H9 (cell line): ENCODE results near the gene PDXK. TPM values are rescaled to one million over a fixed set of nuclear protein-coding genes. Genes with fewer than 3 reads are reported as not detected.

Experiments used
- DNase-seq: peaks from one replicate; pipeline ENCODE4 v3.0.0-alpha.2; 2017
- H2AFZ ChIP-seq: one replicate; pipeline ENCODE4 v1.6.1; 2013; ENCODE audit warnings: mild to moderate bottlenecking, low read length, control low read depth, moderate library complexity
- H2AK5ac ChIP-seq: 2 replicates; pipeline ENCODE4 v1.6.1; 2013; ENCODE audit warnings: low read length, control low read depth, mixed read lengths; ENCODE audit not compliant: insufficient read length
- H2BK120ac ChIP-seq: one replicate; pipeline ENCODE4 v1.6.1; 2013; ENCODE audit warnings: low read depth, mild to moderate bottlenecking, low read length, control low read depth, inconsistent platforms; ENCODE audit not compliant: poor library complexity, severe bottlenecking
- H2BK12ac ChIP-seq: 2 replicates; pipeline ENCODE4 v1.6.1; 2013; ENCODE audit warnings: low read length, control low read depth, mixed read lengths, low read depth; ENCODE audit not compliant: insufficient read length
- H2BK15ac ChIP-seq: 2 replicates; pipeline ENCODE4 v1.6.1; 2013; ENCODE audit warnings: low read depth, low read length, control low read depth
- H2BK20ac ChIP-seq: one replicate; pipeline ENCODE4 v1.6.1; 2013; ENCODE audit warnings: low read depth, mild to moderate bottlenecking, low read length, control low read depth, inconsistent platforms; ENCODE audit not compliant: poor library complexity, severe bottlenecking
- H2BK5ac ChIP-seq: 2 replicates; pipeline ENCODE4 v1.6.1; 2013; ENCODE audit warnings: low read length, control low read depth, mixed read lengths; ENCODE audit not compliant: insufficient read length
- H3K14ac ChIP-seq: 2 replicates; pipeline ENCODE4 v1.6.1; 2013; ENCODE audit warnings: low read length, control low read depth; ENCODE audit not compliant: insufficient read depth
- H3K18ac ChIP-seq: 2 replicates; pipeline ENCODE4 v1.6.1; 2013; ENCODE audit warnings: low read depth, mild to moderate bottlenecking, mixed read lengths, low read length, control low read depth; ENCODE audit not compliant: insufficient read length
- H3K23ac ChIP-seq: 2 replicates; pipeline ENCODE4 v1.6.1; 2013; ENCODE audit warnings: low read length, control low read depth, mixed read lengths, low read depth; ENCODE audit not compliant: insufficient read length
- H3K23me2 ChIP-seq: 2 replicates; pipeline ENCODE4 v1.6.1; 2013; ENCODE audit warnings: low read depth, mild to moderate bottlenecking, mixed read lengths, low read length, control low read depth; ENCODE audit not compliant: insufficient read length, poor library complexity, severe bottlenecking
- H3K27ac ChIP-seq: 2 replicates; pipeline ENCODE4 v1.5.1; 2013; ENCODE audit warnings: low read length, control low read depth, mixed read lengths, low read depth; ENCODE audit not compliant: insufficient read length
- H3K27me3 ChIP-seq: 2 replicates; pipeline ENCODE4 v1.6.1; 2013; ENCODE audit warnings: low read length, control low read depth, inconsistent platforms; ENCODE audit not compliant: insufficient read depth
- H3K4ac ChIP-seq: 2 replicates; pipeline ENCODE4 v1.6.1; 2013; ENCODE audit warnings: low read depth, mild to moderate bottlenecking, control low read depth, inconsistent platforms, low read length, moderate library complexity
- H3K4me1 ChIP-seq: 2 replicates; pipeline ENCODE4 v1.6.1; 2013; ENCODE audit warnings: low read length, control low read depth, inconsistent platforms; ENCODE audit not compliant: insufficient read depth
- H3K4me2 ChIP-seq: 2 replicates; pipeline ENCODE4 v1.6.1; 2013; ENCODE audit warnings: low read length, control low read depth, mixed read lengths; ENCODE audit not compliant: insufficient read length, insufficient read depth
- H3K56ac ChIP-seq: 2 replicates; pipeline ENCODE4 v1.6.1; 2013; ENCODE audit warnings: low read depth, mild to moderate bottlenecking, mixed read lengths, low read length, control low read depth; ENCODE audit not compliant: insufficient read length
- H3K79me1 ChIP-seq: 2 replicates; pipeline ENCODE4 v1.6.1; 2013; ENCODE audit warnings: low read depth, mild to moderate bottlenecking, moderate library complexity, low read length, control low read depth, inconsistent platforms; ENCODE audit not compliant: insufficient read depth, poor library complexity, severe bottlenecking
- H3K79me2 ChIP-seq: 2 replicates; pipeline ENCODE4 v1.6.1; 2013; ENCODE audit warnings: low read length, control low read depth, inconsistent platforms; ENCODE audit not compliant: insufficient read depth
- H3K9ac ChIP-seq: 2 replicates; pipeline ENCODE4 v1.6.1; 2013; ENCODE audit warnings: low read length, control low read depth, mixed read lengths; ENCODE audit not compliant: insufficient read length; ENCODE audit errors: extremely low read depth
- H3K9me3 ChIP-seq: one replicate; pipeline ENCODE4 v1.6.1; 2013; ENCODE audit warnings: low read depth, low read length, inconsistent platforms; ENCODE audit not compliant: control insufficient read depth
- H3T11ph ChIP-seq: one replicate; pipeline ENCODE4 v1.6.1; 2013; ENCODE audit warnings: mild to moderate bottlenecking, low read length, control low read depth, inconsistent platforms
- H4K20me1 ChIP-seq: one replicate; pipeline ENCODE4 v1.6.1; 2013; ENCODE audit not compliant: control insufficient read depth, insufficient read length, insufficient read depth
- H4K5ac ChIP-seq: 2 replicates; pipeline ENCODE4 v1.6.1; 2013; ENCODE audit warnings: low read depth, mild to moderate bottlenecking, mixed read lengths, low read length, control low read depth; ENCODE audit not compliant: insufficient read length
- H4K8ac ChIP-seq: replicated peaks from 2 replicates; pipeline ENCODE4 v1.6.1; 2013; ENCODE audit warnings: low read length, control low read depth, mixed read lengths, low read depth; ENCODE audit not compliant: insufficient read length
- H4K91ac ChIP-seq: 2 replicates; pipeline ENCODE4 v1.6.1; 2013; ENCODE audit warnings: low read depth, mild to moderate bottlenecking, moderate library complexity, mixed read lengths, low read length, control low read depth; ENCODE audit not compliant: insufficient read length
- H3K27ac Mint-ChIP-seq, 3 experiments: 2 replicates in 2 of 3; 3 replicates in 1 of 3; pipeline ENCODE4 v1.8.0; 2020 to 2021; ENCODE audit warnings: mixed read lengths in 3 of 3, mild to moderate bottlenecking in 1 of 3, moderate library complexity in 1 of 3
- H3K27me3 Mint-ChIP-seq: 2 replicates; pipeline ENCODE4 v1.8.0; 2021; ENCODE audit warnings: low read depth, mild to moderate bottlenecking, moderate library complexity, mixed read lengths
- H3K36me3 Mint-ChIP-seq, 3 experiments: 2 replicates in 2 of 3; 3 replicates in 1 of 3; pipeline ENCODE4 v1.8.0; 2020 to 2021; ENCODE audit warnings: low read depth in 3 of 3, mixed read lengths in 3 of 3; ENCODE audit not compliant: insufficient read depth in 1 of 3
- H3K4me1 Mint-ChIP-seq, 2 experiments: 2 replicates each; pipeline ENCODE4 v1.8.0; 2020; ENCODE audit warnings: mixed read lengths in 2 of 2
- H3K4me3 Mint-ChIP-seq, 2 experiments: 2 replicates in 1 of 2; 3 replicates in 1 of 2; pipeline ENCODE4 v1.8.0; 2020 to 2021; ENCODE audit warnings: mild to moderate bottlenecking in 2 of 2, mixed read lengths in 2 of 2, moderate library complexity in 1 of 2
- H3K9me3 Mint-ChIP-seq, 2 experiments: 2 replicates in 1 of 2; 3 replicates in 1 of 2; pipeline ENCODE4 v1.8.0; 2020; ENCODE audit warnings: mild to moderate bottlenecking in 2 of 2, mixed read lengths in 2 of 2, moderate library complexity in 1 of 2
- CTCF ChIP-seq: fragments of 200-600 bp; sonication (generic); conservative IDR thresholded peaks from 3 replicates; pipeline ENCODE4 v1.8.0; 2021; ENCODE audit warnings: antibody characterized with exemption, mild to moderate bottlenecking
- WGBS: extraction: QIAGEN DNeasy Blood & Tissue Kit; methylation state at CpG from one replicate; pipeline ENCODE4 v1.1.7; 2013; ENCODE audit warnings: missing lambda C conversion rate, low lambda C conversion rate, mixed read lengths; ENCODE audit not compliant: insufficient read length; ENCODE audit errors: extremely low coverage; 5-methylcytosine and 5-hydroxymethylcytosine counted together
- total RNA-seq: library from RNA; stranded (reverse); gene quantifications from 2 replicates; pipeline ENCODE4 v1.2.1, GENCODE V29; 2021

Gene PDXK
- total RNA-seq, 1 experiment from 2014 or later = 109 TPM

GRCh38 chr21:43806017-43806710 is 87.2 kb downstream of the PDXK start:
- H3K4me1 Mint-ChIP-seq = peaks cover 0 to 2% of the 10 kb centered on the region in 2 experiments; a peak in 1 of 4 replicates
- no CpG with 5 or more reads among the region's 21 CpGs for WGBS

More at GRCh38 chr21:43806017-43806710, 87.2 kb downstream of the PDXK start:
- Histone ChIP-seq H2AK5ac (no peak overlapping the region), H3K9ac (no peak overlapping the region), H4K5ac (no peak overlapping the region), H2BK120ac (no peak overlapping the region), H3K79me1 (no peaks in the 10 kb centered on the region), H3T11ph (no peak overlapping the region), H2BK15ac (no peak overlapping the region), H3K4me1 (no peaks in the 10 kb centered on the region), H3K18ac (no peak overlapping the region), H3K4me2 (no peak overlapping the region), H3K79me2 (no peaks in the 10 kb centered on the region), H3K4ac (no peak overlapping the region), H2BK12ac (no peak overlapping the region), H4K8ac (no peak overlapping the region), H3K23me2 (no peaks in the 10 kb centered on the region), H3K14ac (no peak overlapping the region), H4K20me1 (no peaks in the 10 kb centered on the region), H2AFZ (no peak overlapping the region), H3K23ac (no peak overlapping the region), H3K27ac (no peak overlapping the region), H2BK5ac (no peak overlapping the region), H4K91ac (no peak overlapping the region), H3K27me3 (no peaks in the 10 kb centered on the region), H2BK20ac (no peak overlapping the region), H3K9me3 (no peaks in the 10 kb centered on the region), H3K56ac (no peak overlapping the region)
- Mint-ChIP-seq H3K27ac (peak overlapping the region in 2 of 3 experiments; percentile 7 to 34; a peak in 3 of 7 replicates), H3K36me3 (peaks cover 23 to 42% (median 39%) of the 10 kb centered on the region in 3 experiments; a peak in 6 of 7 replicates), H3K9me3 (no peaks in the 10 kb centered on the region), H3K4me3 (no peak overlapping the region), H3K27me3 (no peaks in the 10 kb centered on the region)
- DNase-seq = no peak
- no peak for TF ChIP-seq CTCF
